H9 (cell line): ENCODE measurements around the gene TMEM176A. TPM values are rescaled to one million over a fixed set of nuclear protein-coding genes. Genes with fewer than 3 reads are reported as not detected.
A peak's percentile ranks its signal among the peaks of the same experiment; 100 is the strongest.

Experiments used
- DNase-seq: peaks from one replicate; pipeline ENCODE4 v3.0.0-alpha.2; 2017
- H2AFZ ChIP-seq: one replicate; pipeline ENCODE4 v1.6.1; 2013; ENCODE audit warnings: mild to moderate bottlenecking, low read length, control low read depth, moderate library complexity
- H2AK5ac ChIP-seq: 2 replicates; pipeline ENCODE4 v1.6.1; 2013; ENCODE audit warnings: low read length, control low read depth, mixed read lengths; ENCODE audit not compliant: insufficient read length
- H2BK120ac ChIP-seq: one replicate; pipeline ENCODE4 v1.6.1; 2013; ENCODE audit warnings: low read depth, mild to moderate bottlenecking, low read length, control low read depth, inconsistent platforms; ENCODE audit not compliant: poor library complexity, severe bottlenecking
- H2BK12ac ChIP-seq: 2 replicates; pipeline ENCODE4 v1.6.1; 2013; ENCODE audit warnings: low read length, control low read depth, mixed read lengths, low read depth; ENCODE audit not compliant: insufficient read length
- H2BK15ac ChIP-seq: 2 replicates; pipeline ENCODE4 v1.6.1; 2013; ENCODE audit warnings: low read depth, low read length, control low read depth
- H2BK20ac ChIP-seq: one replicate; pipeline ENCODE4 v1.6.1; 2013; ENCODE audit warnings: low read depth, mild to moderate bottlenecking, low read length, control low read depth, inconsistent platforms; ENCODE audit not compliant: poor library complexity, severe bottlenecking
- H2BK5ac ChIP-seq: 2 replicates; pipeline ENCODE4 v1.6.1; 2013; ENCODE audit warnings: low read length, control low read depth, mixed read lengths; ENCODE audit not compliant: insufficient read length
- H3K14ac ChIP-seq: 2 replicates; pipeline ENCODE4 v1.6.1; 2013; ENCODE audit warnings: low read length, control low read depth; ENCODE audit not compliant: insufficient read depth
- H3K18ac ChIP-seq: 2 replicates; pipeline ENCODE4 v1.6.1; 2013; ENCODE audit warnings: low read depth, mild to moderate bottlenecking, mixed read lengths, low read length, control low read depth; ENCODE audit not compliant: insufficient read length
- H3K23ac ChIP-seq: 2 replicates; pipeline ENCODE4 v1.6.1; 2013; ENCODE audit warnings: low read length, control low read depth, mixed read lengths, low read depth; ENCODE audit not compliant: insufficient read length
- H3K23me2 ChIP-seq: 2 replicates; pipeline ENCODE4 v1.6.1; 2013; ENCODE audit warnings: low read depth, mild to moderate bottlenecking, mixed read lengths, low read length, control low read depth; ENCODE audit not compliant: insufficient read length, poor library complexity, severe bottlenecking
- H3K27ac ChIP-seq: 2 replicates; pipeline ENCODE4 v1.5.1; 2013; ENCODE audit warnings: low read length, control low read depth, mixed read lengths, low read depth; ENCODE audit not compliant: insufficient read length
- H3K27me3 ChIP-seq: 2 replicates; pipeline ENCODE4 v1.6.1; 2013; ENCODE audit warnings: low read length, control low read depth, inconsistent platforms; ENCODE audit not compliant: insufficient read depth
- H3K4ac ChIP-seq: 2 replicates; pipeline ENCODE4 v1.6.1; 2013; ENCODE audit warnings: low read depth, mild to moderate bottlenecking, control low read depth, inconsistent platforms, low read length, moderate library complexity
- H3K4me1 ChIP-seq: 2 replicates; pipeline ENCODE4 v1.6.1; 2013; ENCODE audit warnings: low read length, control low read depth, inconsistent platforms; ENCODE audit not compliant: insufficient read depth
- H3K4me2 ChIP-seq: 2 replicates; pipeline ENCODE4 v1.6.1; 2013; ENCODE audit warnings: low read length, control low read depth, mixed read lengths; ENCODE audit not compliant: insufficient read length, insufficient read depth
- H3K56ac ChIP-seq: 2 replicates; pipeline ENCODE4 v1.6.1; 2013; ENCODE audit warnings: low read depth, mild to moderate bottlenecking, mixed read lengths, low read length, control low read depth; ENCODE audit not compliant: insufficient read length
- H3K79me1 ChIP-seq: 2 replicates; pipeline ENCODE4 v1.6.1; 2013; ENCODE audit warnings: low read depth, mild to moderate bottlenecking, moderate library complexity, low read length, control low read depth, inconsistent platforms; ENCODE audit not compliant: insufficient read depth, poor library complexity, severe bottlenecking
- H3K79me2 ChIP-seq: 2 replicates; pipeline ENCODE4 v1.6.1; 2013; ENCODE audit warnings: low read length, control low read depth, inconsistent platforms; ENCODE audit not compliant: insufficient read depth
- H3K9ac ChIP-seq: 2 replicates; pipeline ENCODE4 v1.6.1; 2013; ENCODE audit warnings: low read length, control low read depth, mixed read lengths; ENCODE audit not compliant: insufficient read length; ENCODE audit errors: extremely low read depth
- H3K9me3 ChIP-seq: one replicate; pipeline ENCODE4 v1.6.1; 2013; ENCODE audit warnings: low read depth, low read length, inconsistent platforms; ENCODE audit not compliant: control insufficient read depth
- H3T11ph ChIP-seq: one replicate; pipeline ENCODE4 v1.6.1; 2013; ENCODE audit warnings: mild to moderate bottlenecking, low read length, control low read depth, inconsistent platforms
- H4K20me1 ChIP-seq: one replicate; pipeline ENCODE4 v1.6.1; 2013; ENCODE audit not compliant: control insufficient read depth, insufficient read length, insufficient read depth
- H4K5ac ChIP-seq: 2 replicates; pipeline ENCODE4 v1.6.1; 2013; ENCODE audit warnings: low read depth, mild to moderate bottlenecking, mixed read lengths, low read length, control low read depth; ENCODE audit not compliant: insufficient read length
- H4K8ac ChIP-seq: replicated peaks from 2 replicates; pipeline ENCODE4 v1.6.1; 2013; ENCODE audit warnings: low read length, control low read depth, mixed read lengths, low read depth; ENCODE audit not compliant: insufficient read length
- H4K91ac ChIP-seq: 2 replicates; pipeline ENCODE4 v1.6.1; 2013; ENCODE audit warnings: low read depth, mild to moderate bottlenecking, moderate library complexity, mixed read lengths, low read length, control low read depth; ENCODE audit not compliant: insufficient read length
- H3K27ac Mint-ChIP-seq, 3 experiments: 2 replicates in 2 of 3; 3 replicates in 1 of 3; pipeline ENCODE4 v1.8.0; 2020 to 2021; ENCODE audit warnings: mixed read lengths in 3 of 3, mild to moderate bottlenecking in 1 of 3, moderate library complexity in 1 of 3
- H3K27me3 Mint-ChIP-seq: 2 replicates; pipeline ENCODE4 v1.8.0; 2021; ENCODE audit warnings: low read depth, mild to moderate bottlenecking, moderate library complexity, mixed read lengths
- H3K36me3 Mint-ChIP-seq, 3 experiments: 2 replicates in 2 of 3; 3 replicates in 1 of 3; pipeline ENCODE4 v1.8.0; 2020 to 2021; ENCODE audit warnings: low read depth in 3 of 3, mixed read lengths in 3 of 3; ENCODE audit not compliant: insufficient read depth in 1 of 3
- H3K4me1 Mint-ChIP-seq, 2 experiments: 2 replicates each; pipeline ENCODE4 v1.8.0; 2020; ENCODE audit warnings: mixed read lengths in 2 of 2
- H3K4me3 Mint-ChIP-seq, 2 experiments: 2 replicates in 1 of 2; 3 replicates in 1 of 2; pipeline ENCODE4 v1.8.0; 2020 to 2021; ENCODE audit warnings: mild to moderate bottlenecking in 2 of 2, mixed read lengths in 2 of 2, moderate library complexity in 1 of 2
- H3K9me3 Mint-ChIP-seq, 2 experiments: 2 replicates in 1 of 2; 3 replicates in 1 of 2; pipeline ENCODE4 v1.8.0; 2020; ENCODE audit warnings: mild to moderate bottlenecking in 2 of 2, mixed read lengths in 2 of 2, moderate library complexity in 1 of 2
- CTCF ChIP-seq: fragments of 200-600 bp; sonication (generic); conservative IDR thresholded peaks from 3 replicates; pipeline ENCODE4 v1.8.0; 2021; ENCODE audit warnings: antibody characterized with exemption, mild to moderate bottlenecking
- WGBS: extraction: QIAGEN DNeasy Blood & Tissue Kit; methylation state at CpG from one replicate; pipeline ENCODE4 v1.1.7; 2013; ENCODE audit warnings: missing lambda C conversion rate, low lambda C conversion rate, mixed read lengths; ENCODE audit not compliant: insufficient read length; ENCODE audit errors: extremely low coverage; 5-methylcytosine and 5-hydroxymethylcytosine counted together
- total RNA-seq: library from RNA; stranded (reverse); gene quantifications from 2 replicates; pipeline ENCODE4 v1.2.1, GENCODE V29; 2021

Gene TMEM176A
- total RNA-seq, 1 experiment from 2014 or later = not detected

GRCh38 chr7:150820148-150820547, 19.6 kb downstream of the TMEM176A start:
- WGBS = no CpG with 5 or more reads among the region's 5 CpGs
- no peaks in the 10 kb centered on the region for H3K27me3 ChIP-seq
- no peak overlapping the region for H4K91ac ChIP-seq
- no peak overlapping the region for H4K5ac ChIP-seq
- H3K9me3 ChIP-seq = no peaks in the 10 kb centered on the region
- no peak overlapping the region for H2BK15ac ChIP-seq
- no peak overlapping the region for H3K4me3 Mint-ChIP-seq
- TF ChIP-seq CTCF = no peak
- H3K27me3 Mint-ChIP-seq = peaks cover 29% of the 10 kb centered on the region
- H3K4me1 ChIP-seq = no peaks in the 10 kb centered on the region
- no peak overlapping the region for H2BK5ac ChIP-seq
- no peaks in the 10 kb centered on the region for H3K79me2 ChIP-seq
- no peak for DNase-seq
- no peak overlapping the region for H3K56ac ChIP-seq
- H3K23ac ChIP-seq = no peak overlapping the region
- H3K23me2 ChIP-seq = no peaks in the 10 kb centered on the region
- H2AFZ ChIP-seq = no peak overlapping the region
- H4K20me1 ChIP-seq = no peaks in the 10 kb centered on the region
- H3K27ac Mint-ChIP-seq = peak overlapping the region in 1 of 3 experiments; percentile 16; a peak in 1 of 7 replicates
- H3K79me1 ChIP-seq = no peaks in the 10 kb centered on the region
- no peak overlapping the region for H2BK12ac ChIP-seq
- H3K27ac ChIP-seq = no peak overlapping the region
- no peak overlapping the region for H3K14ac ChIP-seq
- no peak overlapping the region for H2BK120ac ChIP-seq
- no peak overlapping the region for H4K8ac ChIP-seq
- peaks cover 8 to 11% of the 10 kb centered on the region in 2 experiments; a peak in 4 of 5 replicates for H3K9me3 Mint-ChIP-seq
- no peak overlapping the region for H3K18ac ChIP-seq
- no peak overlapping the region for H2AK5ac ChIP-seq
- H3K4ac ChIP-seq = no peak overlapping the region
- no peak overlapping the region for H3K4me2 ChIP-seq
- H3K36me3 Mint-ChIP-seq = peaks cover 0 to 14% (median 0%) of the 10 kb centered on the region in 3 experiments; a peak in 3 of 7 replicates
- no peak overlapping the region for H3K9ac ChIP-seq
- no peak overlapping the region for H2BK20ac ChIP-seq
- H3T11ph ChIP-seq = no peak overlapping the region
- H3K4me1 Mint-ChIP-seq = peaks cover 6 to 21% of the 10 kb centered on the region in 2 experiments; a peak in 3 of 4 replicates
